Measurements from ENCODE around the gene DLX2. TPM values are rescaled to one million over a fixed set of nuclear protein-coding genes. Genes with fewer than 3 reads are reported as not detected.

Gene DLX2
- total RNA-seq, 1 donor from 2014 or later: not detected

DNA sequence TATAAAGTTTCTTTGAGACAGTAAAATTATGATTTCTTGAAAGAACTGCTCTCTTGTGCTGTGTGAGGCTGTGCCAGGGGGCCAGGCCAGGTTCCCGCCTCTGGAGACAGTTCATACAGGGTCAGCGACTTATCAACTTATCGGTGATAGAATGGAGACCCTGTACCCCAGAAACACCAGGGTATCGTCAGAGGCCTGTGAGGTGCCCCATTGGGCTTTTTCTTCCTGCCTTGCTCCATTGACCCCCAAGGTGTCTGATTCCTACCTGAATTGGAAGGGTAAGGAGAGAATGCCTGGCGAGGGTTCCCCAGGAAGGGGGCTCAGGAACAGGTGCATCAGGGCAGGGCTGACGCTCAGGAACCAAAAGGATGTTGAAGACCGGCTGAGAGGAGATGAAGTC is 13.1 kb downstream of the DLX2 start:
- Mint-ChIP-seq H3K4me1 (peaks cover 41% of the 10 kb centered on the region), H3K27me3 (ENCODE audit: insufficient read depth, low read depth) (peaks cover 95% of the 10 kb centered on the region), H3K9me3 (peaks cover 2% of the 10 kb centered on the region), H3K36me3 (no peaks in the 10 kb centered on the region), H3K27ac (no peak overlapping the region), H3K4me3 (no peak overlapping the region)
- H4K20me1 ChIP-seq (ENCODE audit: low read depth): peaks cover 95% of the 10 kb centered on the region
- H3K36me3 ChIP-seq: no peaks in the 10 kb centered on the region
- no peak overlapping the region for H3K9ac ChIP-seq
- H3K4me3 ChIP-seq: no peak overlapping the region
- no peaks in the 10 kb centered on the region for H3K79me2 ChIP-seq (ENCODE audit: low read depth)
- peaks cover 100% of the 10 kb centered on the region for H3K27me3 ChIP-seq
- no peak overlapping the region for H2AFZ ChIP-seq (replicated peaks)
- no peaks in the 10 kb centered on the region for H3K9me3 ChIP-seq (ENCODE audit: low read depth)
- H3K27ac ChIP-seq: no peak overlapping the region
- no peak overlapping the region for H3K4me2 ChIP-seq
- TF ChIP-seq EZH2phosphoT487 (IDR thresholded peaks at IDR 0.05): no peak
- TF ChIP-seq EZH2 (IDR thresholded peaks at IDR 0.05): no peak
- no peak for TF ChIP-seq CTCF (IDR thresholded peaks at IDR 0.05)
- peaks cover 33% of the 10 kb centered on the region for H3K4me1 ChIP-seq
- peaks cover 67% of the 10 kb centered on the region for H3F3A ChIP-seq (ENCODE audit: low read depth)
- DNase-seq (ENCODE audit: low spot score): peak; percentile 5

- H3K4me2 ChIP-seq: no peak overlapping the region
- no peak overlapping the region for H3K27ac ChIP-seq
- H3K9ac ChIP-seq: no peak overlapping the region
- H3F3A ChIP-seq (ENCODE audit: low read depth): peaks cover 73% of the 10 kb centered on the region
- peaks cover 95% of the 10 kb centered on the region for H4K20me1 ChIP-seq (ENCODE audit: low read depth)
- Mint-ChIP-seq H3K4me1 (peaks cover 41% of the 10 kb centered on the region), H3K9me3 (peaks cover 2% of the 10 kb centered on the region), H3K4me3 (no peak overlapping the region), H3K36me3 (no peaks in the 10 kb centered on the region), H3K27ac (no peak overlapping the region), H3K27me3 (ENCODE audit: insufficient read depth, low read depth) (peaks cover 96% of the 10 kb centered on the region)
- no peak overlapping the region for H3K4me3 ChIP-seq
- no peak overlapping the region for H2AFZ ChIP-seq (replicated peaks)
- no peaks in the 10 kb centered on the region for H3K79me2 ChIP-seq (ENCODE audit: low read depth)
- H3K27me3 ChIP-seq: peaks cover 100% of the 10 kb centered on the region
- TF ChIP-seq CTCF (IDR thresholded peaks at IDR 0.05): no peak
- TF ChIP-seq EZH2 (IDR thresholded peaks at IDR 0.05): peak; percentile 7
- TF ChIP-seq EZH2phosphoT487 (IDR thresholded peaks at IDR 0.05): no peak
- H3K9me3 ChIP-seq (ENCODE audit: low read depth): no peaks in the 10 kb centered on the region
- DNase-seq (ENCODE audit: low spot score): peak; percentile 4
- H3K36me3 ChIP-seq: no peaks in the 10 kb centered on the region
- peaks cover 35% of the 10 kb centered on the region for H3K4me1 ChIP-seq
Observed at GRCh38 chr2:172089005-172089504, 13.6 kb downstream of the DLX2 start.

DNA sequence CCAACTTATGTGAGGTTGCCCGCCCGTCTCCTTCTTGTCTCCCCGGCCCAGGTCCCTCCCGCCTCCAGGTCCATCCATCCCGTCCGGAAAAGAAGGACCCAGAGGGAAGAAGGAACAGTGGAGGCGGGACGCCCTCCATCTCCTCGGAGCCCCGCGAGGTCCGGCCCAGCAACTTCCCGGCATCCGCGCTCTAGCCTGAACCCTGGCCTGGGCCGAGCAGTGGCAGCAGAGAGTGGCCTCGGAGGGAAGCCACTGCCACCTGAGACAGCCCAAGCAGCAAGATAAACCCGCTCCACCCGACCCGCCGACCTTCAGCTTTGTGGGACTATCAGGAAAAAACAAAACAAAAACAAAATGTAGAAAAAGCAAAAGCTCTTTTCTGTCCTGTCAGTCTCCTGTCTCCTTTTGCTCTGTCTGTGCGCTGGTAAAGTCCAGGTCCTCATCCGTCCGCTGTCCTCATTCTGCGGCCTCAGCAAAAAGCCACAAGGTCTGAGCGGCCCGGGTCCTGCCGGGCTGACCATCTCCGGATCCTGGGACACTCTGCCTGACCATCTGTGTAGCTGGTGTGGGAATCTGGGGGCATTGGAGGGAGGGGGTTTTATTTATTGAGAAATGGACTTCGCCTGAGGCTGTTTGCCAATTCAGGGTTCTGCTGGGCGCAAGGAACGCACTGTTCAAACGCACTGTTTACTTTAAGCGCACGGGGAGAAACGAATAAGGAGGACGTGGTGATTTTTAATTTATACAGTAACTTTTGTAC is 14.3 kb downstream of the DLX2 start:
- peaks cover 44% of the 10 kb centered on the region for H3K4me1 Mint-ChIP-seq
- H3K27me3 Mint-ChIP-seq (ENCODE audit: insufficient read depth, low read depth): peaks cover 96% of the 10 kb centered on the region
- H3K9me3 Mint-ChIP-seq: no peaks in the 10 kb centered on the region
- DNase-seq (ENCODE audit: low spot score): peak; percentile 67
- peaks cover 95% of the 10 kb centered on the region for H4K20me1 ChIP-seq (ENCODE audit: low read depth)
- no peak overlapping the region for H3K27ac ChIP-seq
- TF ChIP-seq EZH2phosphoT487 (IDR thresholded peaks at IDR 0.05) (peak; percentile 98), CTCF (IDR thresholded peaks at IDR 0.05) (no peak), EZH2 (IDR thresholded peaks at IDR 0.05) (peak; percentile 97)
- H3K4me3 ChIP-seq: no peak overlapping the region
- no peaks in the 10 kb centered on the region for H3K36me3 ChIP-seq
- peaks cover 72% of the 10 kb centered on the region for H3F3A ChIP-seq (ENCODE audit: low read depth)
- H3K4me3 Mint-ChIP-seq: peak overlapping the region; percentile 22
- H3K9me3 ChIP-seq (ENCODE audit: low read depth): no peaks in the 10 kb centered on the region
- peaks cover 100% of the 10 kb centered on the region for H3K27me3 ChIP-seq
- no peak overlapping the region for H3K9ac ChIP-seq
- peak overlapping the region; percentile 84 for H3K4me2 ChIP-seq
- H3K27ac Mint-ChIP-seq: no peak overlapping the region
- no peaks in the 10 kb centered on the region for H3K79me2 ChIP-seq (ENCODE audit: low read depth)
- H3K36me3 Mint-ChIP-seq: no peaks in the 10 kb centered on the region
- H3K4me1 ChIP-seq: peaks cover 37% of the 10 kb centered on the region
- no peak overlapping the region for H2AFZ ChIP-seq (replicated peaks)
